GM21576 (cell line): ENCODE measurements around the gene HEATR5A.
"Not testable (repeated sequence)": the region's sequence is repeated elsewhere in the genome, so short reads cannot be mapped to it uniquely, and the experiment has no call there.

Experiments
- ATAC-seq: cut with Tn5 transposase; IDR thresholded peaks from one replicate; pipeline ENCODE4 v1.9.1; 2021; ENCODE audit warnings: mild to moderate bottlenecking, moderate library complexity; ENCODE audit not compliant: unreplicated experiment

Gene HEATR5A

DNA sequence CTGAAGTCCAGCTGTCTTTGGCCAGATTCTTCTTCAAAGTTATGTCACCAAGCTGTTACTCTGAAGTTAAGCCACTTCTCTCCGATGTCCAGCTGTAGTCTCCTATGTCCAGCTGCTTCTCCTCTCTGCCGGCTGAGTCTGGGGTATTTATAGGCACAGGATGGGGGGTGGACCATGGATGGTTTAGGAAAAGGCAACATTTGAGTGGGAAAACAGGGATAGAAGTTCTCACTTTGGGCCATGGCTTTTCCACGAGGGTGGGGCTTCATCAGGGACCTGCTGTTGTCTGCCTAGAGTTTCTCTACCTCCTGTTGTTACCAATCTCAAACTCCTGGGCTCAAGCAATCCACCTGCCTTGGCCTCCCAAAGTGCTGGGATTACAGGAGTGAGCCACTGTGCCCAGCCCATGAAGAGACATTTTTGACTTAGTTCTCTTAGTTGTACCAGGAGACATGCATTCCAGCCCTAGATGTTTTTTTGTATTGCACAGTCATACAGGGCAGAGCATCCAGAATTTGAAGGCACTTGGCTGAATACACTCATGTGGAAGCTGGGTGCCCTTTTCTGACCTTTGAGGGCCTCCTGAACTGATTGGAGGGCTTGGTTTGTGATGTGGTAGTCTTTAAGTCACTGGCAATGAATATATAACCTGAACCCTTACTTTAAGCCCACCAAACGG is 132.9 kb downstream of the HEATR5A start:
- no peak for ATAC-seq

DNA sequence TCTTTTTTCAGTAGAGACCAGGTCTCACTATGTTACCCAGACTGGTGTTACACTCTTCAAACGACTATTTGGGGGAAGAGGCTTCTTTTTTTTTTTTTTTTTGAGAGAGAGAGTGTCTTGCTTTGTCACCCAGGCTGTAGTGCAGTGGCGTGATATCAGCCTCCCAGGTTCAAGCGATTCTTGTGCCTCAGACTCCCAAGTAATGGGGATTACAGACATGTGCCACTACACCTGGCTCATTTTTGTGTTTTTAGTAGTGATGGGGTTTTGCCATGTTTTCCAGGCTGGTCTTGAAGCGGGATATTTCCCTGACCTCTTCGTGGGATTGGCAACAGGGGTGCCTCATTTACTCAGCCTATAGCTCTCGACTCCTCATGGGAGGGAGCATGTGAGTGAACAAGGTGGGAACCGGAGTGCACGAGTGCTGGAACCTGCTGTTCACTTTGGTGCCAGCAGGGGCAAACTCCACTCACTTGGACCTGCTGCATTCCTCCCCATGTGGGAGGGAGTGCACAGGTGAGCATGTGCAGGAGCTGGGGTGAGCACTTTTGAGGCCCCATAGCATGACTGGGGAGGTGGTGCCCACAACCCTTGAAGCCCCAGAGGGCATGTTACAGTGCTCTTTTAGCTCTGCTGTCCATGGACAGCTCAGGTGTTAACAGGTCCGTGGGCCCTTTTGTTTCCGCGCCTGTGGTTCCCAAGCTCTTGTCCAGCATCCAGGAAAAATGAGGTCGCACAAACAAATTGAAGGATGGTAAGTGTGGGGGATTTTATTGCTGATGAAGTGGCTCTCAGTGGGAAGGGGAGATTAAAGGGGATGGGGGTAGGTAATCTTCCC is 133.7 kb downstream of the HEATR5A start:
- no peak for ATAC-seq

DNA sequence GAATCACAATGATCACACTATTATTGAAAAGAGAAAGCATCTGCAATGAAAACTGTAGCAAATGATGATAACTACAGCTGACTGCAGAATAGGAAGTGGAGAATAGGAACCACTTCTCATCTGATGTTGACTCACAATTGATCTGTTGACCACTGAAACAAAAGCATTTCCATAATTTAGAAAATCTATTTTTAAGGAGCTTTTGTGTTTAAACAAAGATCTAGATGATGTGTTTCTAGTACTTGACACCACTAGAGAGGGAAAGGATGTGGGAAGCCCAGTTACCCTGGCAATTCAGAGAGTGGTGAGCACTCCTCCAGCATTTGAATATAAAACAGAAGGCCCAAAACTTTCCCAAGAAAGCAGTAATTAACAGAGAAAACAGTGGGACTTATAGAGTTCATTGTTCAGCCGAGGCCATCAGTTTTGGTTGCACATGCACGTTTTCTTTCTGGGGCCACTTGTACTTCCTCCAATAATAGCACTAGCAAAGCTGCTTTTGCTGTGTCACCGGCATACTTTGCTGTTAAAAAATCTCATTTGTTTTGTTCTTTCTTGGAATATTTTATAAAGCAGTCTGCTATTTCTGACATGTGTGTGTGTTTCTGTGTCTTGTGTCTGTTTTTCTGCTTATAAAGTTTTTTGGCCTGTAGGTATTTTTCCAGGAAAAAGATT is 136.6 kb downstream of the HEATR5A start:
- ATAC-seq, result no peak

DNA sequence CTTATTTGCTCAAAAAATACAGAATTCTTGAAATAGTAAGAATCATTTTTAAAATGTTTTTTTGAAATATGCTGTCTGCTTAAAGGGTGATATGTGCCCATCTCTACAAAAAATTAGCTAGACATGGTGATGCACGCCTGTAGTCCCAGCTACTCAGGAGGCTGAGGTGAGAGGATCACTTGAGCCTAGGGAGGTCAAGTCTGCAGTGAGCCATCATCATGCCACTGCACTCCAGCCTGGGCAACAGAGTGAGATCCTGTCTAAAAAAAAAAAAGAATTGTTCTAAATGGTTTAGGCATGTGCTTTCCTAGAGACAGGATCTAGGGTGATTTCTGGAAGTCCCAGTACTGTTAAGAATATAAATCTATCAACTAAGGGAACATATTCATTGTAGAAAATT is 137.2 kb downstream of the HEATR5A start:
- no peak for ATAC-seq

DNA sequence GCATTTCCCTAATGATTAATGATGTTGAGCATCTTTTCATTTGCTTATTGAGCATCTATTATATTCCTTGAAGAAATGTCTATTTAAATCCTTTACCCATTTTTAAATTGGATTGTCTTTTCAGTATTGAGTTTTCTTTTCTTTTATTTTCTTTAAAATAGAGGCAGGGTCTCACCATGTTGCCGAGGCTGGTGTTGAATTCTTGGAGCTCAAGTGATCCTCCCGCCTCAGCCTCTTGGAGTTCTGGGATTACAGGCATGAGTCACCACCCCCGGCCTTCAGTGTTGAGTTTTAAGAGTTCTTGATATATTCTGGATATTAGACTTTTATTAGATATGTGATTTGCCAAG is 139.5 kb downstream of the HEATR5A start:
- no peak for ATAC-seq

DNA sequence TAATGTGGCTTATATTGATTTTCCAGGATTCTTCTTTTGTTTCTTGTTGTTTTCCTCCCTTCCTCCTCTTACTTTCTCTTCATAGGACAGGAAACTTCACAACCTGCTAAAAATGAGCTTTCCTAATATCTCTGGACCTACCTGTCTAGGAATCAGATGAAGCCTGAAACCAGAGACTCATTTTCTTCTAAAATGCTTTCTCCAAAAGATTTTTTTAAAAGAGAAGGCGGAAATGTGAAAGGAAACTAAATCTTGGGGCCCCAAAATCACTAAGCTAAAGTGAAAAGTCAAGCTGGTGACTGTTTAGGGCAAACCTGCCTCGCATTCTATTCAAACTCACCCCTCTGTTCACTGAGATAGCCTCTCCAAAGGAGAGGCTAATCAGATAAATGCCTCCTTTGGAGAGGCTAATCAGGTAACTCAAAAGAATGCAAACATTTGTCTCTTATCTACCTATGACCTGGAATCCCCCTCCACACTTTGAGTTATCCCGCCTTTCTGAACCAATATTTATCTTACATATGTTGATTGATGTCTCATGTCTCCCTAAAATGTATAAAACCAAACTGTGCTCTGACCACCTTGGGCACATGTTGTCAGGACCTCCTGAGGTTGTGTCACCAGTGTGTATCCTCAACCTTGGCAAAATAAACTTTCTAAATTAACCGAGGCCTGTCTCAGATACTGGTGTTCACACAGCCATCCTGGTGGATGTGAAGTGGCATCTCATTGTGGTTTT is 140.0 kb downstream of the HEATR5A start:
- ATAC-seq, result no peak

DNA sequence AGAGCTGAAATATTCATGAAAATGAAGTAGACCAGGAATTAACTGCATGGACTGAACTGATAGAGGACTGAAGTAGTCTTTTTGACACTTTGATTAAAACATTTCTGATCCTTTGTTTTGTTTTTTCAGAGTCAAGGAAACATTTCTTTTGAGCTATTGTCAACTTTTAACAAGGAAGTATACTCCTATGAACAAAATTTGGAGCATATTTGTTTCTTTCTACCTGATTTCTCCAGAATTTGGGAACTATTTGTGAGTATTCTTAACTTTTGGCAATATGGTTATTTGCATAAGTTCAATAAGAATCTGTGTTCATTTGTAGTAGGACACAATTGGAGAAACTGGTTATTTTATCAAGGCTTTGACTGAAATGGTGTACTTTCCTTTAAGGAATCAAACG is 141.5 kb downstream of the HEATR5A start:
- no peak for ATAC-seq

DNA sequence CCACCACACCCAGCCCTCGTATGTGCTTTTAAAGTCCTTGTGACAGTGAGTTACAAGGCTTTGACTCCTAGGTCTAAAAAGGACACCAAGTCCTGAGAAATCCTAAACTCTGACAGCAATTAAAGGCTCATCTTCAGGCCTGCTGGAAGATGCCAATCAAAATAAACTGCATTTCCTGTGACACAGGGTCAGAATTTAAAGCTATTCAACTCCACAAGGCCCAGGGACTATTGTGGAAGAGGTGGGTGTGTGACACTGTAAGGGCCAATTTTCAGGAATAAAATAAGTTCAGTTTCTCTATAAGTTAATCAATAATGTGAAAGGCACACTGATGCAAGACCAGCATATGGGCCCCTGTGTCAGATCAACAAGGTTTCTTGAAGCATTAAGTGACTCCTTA is 143.3 kb downstream of the HEATR5A start:
- ATAC-seq, result no peak

DNA sequence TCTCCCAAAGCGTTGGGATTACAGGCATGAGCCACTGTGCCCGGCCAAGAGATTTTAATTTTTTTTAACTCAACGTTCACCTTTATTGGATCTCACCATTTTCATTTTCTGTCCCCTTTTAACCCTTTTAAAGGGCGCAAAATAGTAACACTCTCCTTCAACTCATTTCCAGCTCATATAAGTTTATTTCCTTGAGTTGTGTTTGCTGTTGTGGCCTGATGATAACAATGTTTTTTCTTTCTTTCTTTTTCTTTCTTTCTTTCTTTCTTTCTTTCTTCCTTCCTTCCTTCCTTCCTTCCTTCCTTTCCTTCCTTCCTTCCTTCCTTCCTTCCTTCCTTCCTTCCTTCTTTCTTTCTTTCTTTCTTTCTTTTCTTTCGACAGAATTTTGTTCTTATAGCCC is 143.9 kb downstream of the HEATR5A start:
- not testable (repeated sequence) for ATAC-seq

DNA sequence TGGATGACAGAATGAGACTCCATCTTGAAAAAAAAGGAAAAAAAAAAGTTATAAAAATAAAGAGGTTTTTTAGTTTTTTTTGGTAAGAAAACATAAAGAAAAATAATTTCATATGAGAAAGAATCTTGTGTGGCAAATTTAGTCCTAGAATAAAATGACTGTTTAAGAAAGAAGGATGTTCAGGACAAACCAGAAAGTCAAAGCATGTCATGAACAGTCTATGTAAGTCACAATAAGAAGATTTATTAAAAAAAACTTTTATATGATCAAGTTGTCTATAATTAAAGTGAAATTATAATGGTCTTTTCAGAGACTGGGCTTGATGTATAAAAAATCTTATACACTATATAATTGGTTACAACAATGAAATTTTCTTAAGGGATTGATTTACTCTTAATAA is 144.6 kb downstream of the HEATR5A start:
- ATAC-seq, result no peak

DNA sequence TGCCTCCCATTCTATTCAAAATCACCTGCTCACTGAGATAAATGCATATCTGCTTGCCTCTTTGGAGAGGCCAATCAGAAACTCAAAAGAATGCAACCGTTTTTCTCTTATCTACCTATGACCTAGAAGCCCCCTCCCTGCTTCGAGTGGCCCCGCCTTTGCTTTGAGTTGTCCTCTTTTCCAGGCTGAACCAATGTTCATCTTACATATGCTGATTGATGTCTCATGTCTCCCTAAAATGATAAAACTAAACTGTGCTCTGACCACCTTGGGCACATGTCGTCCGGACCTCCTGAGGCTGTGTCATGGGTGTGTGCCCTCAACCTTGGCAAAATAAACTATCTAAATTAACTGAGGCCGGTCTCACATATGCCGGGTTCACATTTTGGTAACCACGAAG is 148.7 kb downstream of the HEATR5A start:
- no peak for ATAC-seq

DNA sequence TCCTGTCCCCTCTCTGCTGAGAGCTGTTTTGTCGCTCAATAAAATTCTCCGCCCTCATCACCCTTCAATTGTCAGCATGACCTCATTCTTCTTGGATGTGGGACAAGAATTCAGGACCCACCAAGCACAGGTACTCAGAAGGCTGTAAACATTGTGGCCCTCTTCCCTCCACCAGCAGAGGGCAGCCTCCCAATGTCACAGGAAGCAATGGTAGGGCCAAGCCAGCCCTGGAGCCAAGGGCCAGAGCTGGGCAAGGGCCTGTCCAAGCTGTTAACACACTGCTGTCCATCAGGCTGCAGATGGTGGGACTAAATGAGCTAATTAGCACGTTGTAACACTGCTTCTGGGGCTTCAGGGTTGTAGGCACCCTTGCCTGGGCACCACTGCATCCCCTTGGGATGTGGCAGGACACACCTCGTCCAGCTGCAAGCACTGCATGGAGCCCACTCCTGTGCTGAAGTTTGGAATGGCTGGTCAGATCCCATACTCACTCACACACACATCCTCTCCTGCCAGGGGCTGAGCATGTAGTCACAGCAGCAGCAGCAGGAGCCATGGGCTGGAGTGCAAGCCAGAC is 150.1 kb downstream of the HEATR5A start:
- ATAC-seq, result no peak

DNA sequence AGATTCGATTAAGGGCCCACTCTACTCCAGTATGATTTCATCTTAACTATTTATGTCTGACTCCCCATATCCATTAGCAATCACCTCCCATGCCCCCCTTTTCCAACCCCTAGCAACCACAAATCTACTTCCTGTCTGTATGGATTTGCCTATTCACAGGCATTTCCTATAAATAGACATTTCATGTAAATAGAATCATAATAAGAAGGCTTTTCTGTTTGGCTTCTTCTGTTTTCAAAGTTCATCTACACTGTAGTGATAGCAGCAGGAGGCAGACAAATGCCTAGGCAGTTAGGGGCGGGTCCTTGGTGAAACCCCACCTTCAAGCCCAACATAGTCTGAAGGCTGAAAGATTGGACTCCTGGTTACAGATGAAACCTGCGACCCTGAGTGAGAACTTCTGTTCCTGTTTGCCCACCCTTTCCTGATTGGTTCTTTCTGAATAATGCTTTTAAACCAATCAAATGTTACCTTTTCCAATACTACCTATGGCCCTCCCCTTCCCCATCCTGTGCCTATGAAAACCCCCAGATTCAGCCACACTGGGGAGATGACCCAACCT is 150.6 kb downstream of the HEATR5A start:
- no peak for ATAC-seq

DNA sequence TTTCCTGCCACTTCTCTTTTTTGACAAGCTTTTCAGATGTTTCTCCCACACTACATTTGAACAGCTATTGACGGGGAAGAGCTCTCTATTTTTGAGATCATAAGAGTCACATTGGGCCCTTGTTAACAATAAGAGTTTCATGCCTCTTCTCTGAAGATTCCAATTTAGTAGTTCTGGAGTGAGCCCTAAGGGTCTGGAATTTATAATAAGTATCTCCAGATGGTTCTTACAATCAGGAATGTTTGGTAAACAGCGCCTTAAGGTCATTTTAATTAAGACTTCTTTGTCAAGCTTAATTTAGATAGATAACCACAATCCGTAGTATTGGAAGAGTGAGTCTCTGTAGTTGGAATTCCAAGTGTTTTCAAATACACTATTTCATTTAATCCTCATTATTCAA is 152.1 kb downstream of the HEATR5A start:
- no peak for ATAC-seq

DNA sequence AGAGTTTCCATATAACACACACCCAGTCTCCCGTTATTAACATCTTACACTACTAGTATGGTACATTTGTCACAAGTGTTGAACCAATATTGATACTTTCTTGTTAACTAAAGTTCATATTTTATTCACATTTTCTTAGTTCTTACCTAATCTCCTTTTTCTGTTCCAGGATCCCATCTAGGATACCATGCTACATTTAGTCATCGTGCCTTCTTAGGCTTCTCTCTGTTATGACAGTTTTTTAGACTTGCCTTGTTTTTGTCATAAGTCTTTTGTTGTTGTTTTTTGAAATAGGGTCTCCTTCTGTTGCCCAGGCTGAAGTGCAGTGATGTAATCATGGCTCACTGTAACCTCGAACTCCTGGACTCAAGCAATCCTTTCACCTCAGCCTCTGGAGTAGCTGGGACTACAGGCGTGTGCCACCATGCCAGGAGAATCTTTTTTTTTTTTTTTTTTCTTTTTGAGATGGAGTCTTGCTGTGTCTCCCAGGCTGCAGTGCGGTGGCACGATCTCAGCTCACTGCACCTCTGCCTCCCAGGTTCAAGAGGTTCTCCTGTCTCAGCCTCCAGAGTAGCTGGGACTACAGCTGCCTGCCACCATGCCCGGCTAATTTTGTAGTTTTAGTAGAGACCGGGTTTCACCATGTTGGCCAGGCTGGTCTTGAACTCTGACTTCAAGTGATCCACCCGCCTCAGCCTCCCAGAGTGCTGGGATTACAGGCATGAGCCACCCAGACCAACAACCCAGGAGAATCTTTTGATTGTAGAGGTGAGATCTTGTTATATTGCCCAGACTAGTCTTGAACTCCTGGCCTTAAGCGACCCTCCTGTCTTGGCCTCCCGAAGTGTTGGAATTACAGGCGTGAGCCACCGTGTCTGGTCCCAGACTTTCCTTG is 153.7 kb downstream of the HEATR5A start:
- ATAC-seq, result no peak

DNA sequence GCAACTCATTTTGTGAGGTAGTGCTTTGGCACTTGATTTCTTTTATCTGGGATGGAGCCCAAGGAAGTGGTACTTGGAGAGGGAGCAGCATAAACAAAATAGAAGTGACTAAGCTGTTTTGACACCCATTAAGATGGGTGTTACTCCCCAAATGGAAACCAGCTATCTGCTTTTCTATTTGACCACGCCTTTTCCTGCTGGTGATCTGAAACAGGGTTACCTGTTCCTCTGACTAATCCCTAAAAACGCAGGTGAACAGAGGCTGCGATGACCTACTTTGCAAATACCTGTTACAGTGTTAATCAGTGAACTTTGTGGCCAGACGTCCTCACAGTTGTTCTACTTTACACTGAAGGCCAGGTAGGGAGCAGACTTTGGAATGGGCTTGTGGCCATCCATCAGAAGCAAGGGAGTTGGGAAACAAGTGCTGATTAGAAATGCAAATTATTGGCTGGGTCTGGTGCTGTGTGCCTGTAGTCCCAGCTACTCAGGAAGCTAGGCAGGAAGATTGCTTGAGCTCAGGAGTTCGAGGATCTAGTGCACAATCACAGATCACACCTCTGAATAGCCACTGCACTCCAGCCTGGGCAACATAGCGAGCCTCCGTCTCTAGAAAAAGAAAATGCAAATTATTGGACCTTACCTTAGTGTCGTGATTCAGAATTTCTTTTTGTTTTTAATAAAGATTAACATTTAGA is 154.5 kb downstream of the HEATR5A start:
- ATAC-seq, result no peak

DNA sequence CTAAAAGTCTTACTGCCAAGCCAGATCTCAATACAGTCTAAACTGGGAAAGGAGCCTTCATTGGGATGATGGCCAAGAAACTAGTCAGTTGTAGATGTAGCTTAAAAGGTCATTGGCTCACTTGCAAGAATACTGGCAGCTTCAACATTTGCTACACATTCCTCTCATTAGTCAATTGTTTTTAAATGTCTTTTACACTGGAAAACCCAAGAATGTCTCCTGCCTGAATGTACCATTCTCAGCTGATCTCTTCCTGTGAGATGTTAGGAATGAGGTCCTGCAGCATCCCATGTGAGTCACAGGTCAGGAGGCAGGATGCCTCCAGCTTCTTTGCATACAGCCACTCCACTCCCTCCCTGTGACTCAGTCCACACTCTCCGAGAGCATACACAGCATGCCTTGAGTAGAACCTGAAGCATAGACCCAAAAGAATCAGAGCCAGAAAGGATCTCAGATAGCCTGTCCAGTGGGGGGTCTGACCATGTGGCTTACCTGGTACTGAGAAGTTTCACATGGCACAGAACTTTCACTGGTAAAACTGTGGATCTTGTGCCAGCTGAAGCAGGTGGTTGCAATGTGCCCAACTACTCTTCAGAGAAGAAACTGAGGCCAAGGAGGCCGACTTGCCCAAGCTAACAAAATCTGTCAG is 156.7 kb downstream of the HEATR5A start:
- no peak for ATAC-seq

DNA sequence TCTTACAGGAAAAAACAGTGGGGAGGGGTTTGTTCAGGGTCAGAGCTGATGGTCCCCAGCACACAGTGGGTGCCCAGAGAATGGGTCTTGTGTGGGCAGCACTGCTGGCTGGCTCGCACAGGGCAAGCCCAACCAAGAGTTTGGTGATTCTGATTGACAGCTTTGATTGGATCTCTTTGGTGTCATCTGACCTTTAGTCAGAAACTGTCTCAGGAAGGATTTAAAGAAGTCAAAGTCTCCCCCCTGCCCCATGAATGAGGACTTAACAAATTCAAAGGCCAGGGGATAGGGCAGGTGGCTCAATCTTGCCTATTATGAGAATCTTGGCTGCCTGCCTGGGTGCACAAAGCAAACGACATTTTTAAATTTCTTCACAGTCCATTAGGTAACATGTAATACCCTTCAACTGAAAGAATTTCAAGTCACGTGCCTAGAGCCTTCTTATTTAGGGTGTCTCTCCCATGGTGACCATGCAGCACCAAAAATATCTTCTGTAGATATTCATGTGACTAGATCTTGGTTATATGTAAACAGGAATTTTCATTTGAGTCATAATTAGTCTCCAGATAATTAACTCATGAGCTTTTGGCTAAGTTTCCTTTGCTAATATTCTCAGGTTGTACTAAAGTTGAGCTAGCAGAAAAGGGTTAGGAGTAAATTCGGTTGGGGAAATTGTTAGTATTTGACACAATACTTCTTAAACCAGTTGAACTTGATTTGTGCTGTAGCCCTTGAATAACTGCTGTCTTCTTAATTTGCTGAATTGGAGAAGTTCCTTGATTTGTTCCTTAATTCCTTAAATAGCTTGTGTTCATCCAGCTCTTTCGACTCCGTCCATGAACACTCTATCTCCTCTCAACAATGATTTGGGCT is 158.3 kb downstream of the HEATR5A start:
- no peak for ATAC-seq
